Neural progenitor cell (in vitro differentiated cells): Measurements from ENCODE around the gene PLEKHG5.
A peak's percentile ranks its signal among the peaks of the same experiment; 100 is the strongest.

Experiments
- CTCF ChIP-seq: fragments of 200-600 bp; sonication (generic); IDR thresholded peaks from 2 replicates; pipeline ENCODE4 v1.5.1; 2017; ENCODE audit warnings: antibody characterized with exemption, mild to moderate bottlenecking
- EZH2 ChIP-seq: fragments of 200-600 bp; sonication (generic); IDR thresholded peaks from 2 replicates; pipeline ENCODE4 v1.6.1; 2017; ENCODE audit warnings: antibody characterized with exemption, mild to moderate bottlenecking, moderate library complexity
- EZH2phosphoT487 ChIP-seq: fragments of 200-600 bp; sonication (generic); IDR thresholded peaks from 2 replicates; pipeline ENCODE4 v1.6.1; 2017; ENCODE audit warnings: antibody characterized with exemption

GRCh38 chr1:6456800-6457466 is 34.5 kb downstream of the PLEKHG5 start:
- TF ChIP-seq CTCF (peak; percentile 8), EZH2phosphoT487 (no peak), EZH2 (no peak)
